Gastrocnemius medialis (tissue), 4 donors: ENCODE data around the gene SERPINA1. TPM values are rescaled to one million over a fixed set of nuclear protein-coding genes. Genes with fewer than 3 reads are reported as not detected.
A peak's percentile ranks its signal among the peaks of the same experiment; 100 is the strongest.
"Not testable (repeated sequence)": the region's sequence is repeated elsewhere in the genome, so short reads cannot be mapped to it uniquely, and the experiment has no call there.

Experiments used
- ATAC-seq, 2 donors: fragments of 150-250 bp; one replicate each; pipeline ENCODE4 v1.9.1; 2016
- DNase-seq, 2 donors: peaks; one replicate each; pipeline ENCODE4 v3.0.0-alpha.2; 2019
- H3K27ac ChIP-seq, 4 donors: fragments of 200-600 bp; sonication (generic); 1 replicate in 1 of 4; 2 replicates in 3 of 4; pipeline ENCODE4 v1.5.1; 2016 to 2018; ENCODE audit warnings: mild to moderate bottlenecking in 2 of 4, moderate library complexity in 1 of 4
- H3K27me3 ChIP-seq, 3 donors: fragments of 200-600 bp; sonication (generic) in 2 of 3; 1 replicate in 1 of 3; 2 replicates in 2 of 3; pipeline versions ENCODE4 v1.5.1 to v1.6.0; 2016 to 2019; ENCODE audit warnings: mild to moderate bottlenecking in 1 of 3, moderate library complexity in 1 of 3
- H3K36me3 ChIP-seq, 2 donors: fragments of 200-600 bp; sonication (generic) in 1 of 2; one replicate each; pipeline ENCODE4 v1.5.1; 2017 to 2018
- H3K4me1 ChIP-seq, 2 donors: fragments of 200-600 bp; sonication (generic) in 1 of 2; one replicate each; pipeline ENCODE4 v1.5.1; 2016 to 2017; ENCODE audit warnings: mild to moderate bottlenecking in 2 of 2
- H3K4me3 ChIP-seq, 4 donors: fragments of 200-600 bp; sonication (generic) in 3 of 4; 1 replicate in 1 of 4; 2 replicates in 3 of 4; pipeline ENCODE4 v1.5.1; 2016 to 2019; ENCODE audit warnings: mild to moderate bottlenecking in 2 of 4
- H3K9me3 ChIP-seq, 3 donors: fragments of 200-600 bp; sonication (generic) in 2 of 3; 1 replicate in 1 of 3; 2 replicates in 2 of 3; pipeline ENCODE4 v1.5.1; 2016 to 2019
- POLR2A ChIP-seq, 2 donors: fragments of 450-650 bp; IDR thresholded peaks; one replicate each; pipeline ENCODE4 v1.6.1; 2017; ENCODE audit warnings: antibody characterized with exemption in 2 of 2, mild to moderate bottlenecking in 2 of 2, moderate library complexity in 2 of 2
- in situ Hi-C, 4 donors: fragments of 200-750 bp; cut with MboI; loops; one replicate each; pipeline versions ENCODE4 v1.15.0 to v1.8.0; 2017; ENCODE audit warnings: low sequenced_read_pairs in 4 of 4
- intact Hi-C: fragments of 100-400 bp; cut with DNase I; formaldehyde crosslinking; loops from one replicate; pipeline ENCODE4 v1.15.1; 2023; ENCODE audit warnings: low total_unique reads
- total RNA-seq, 4 donors: library from RNA; depleted of rRNA; stranded (reverse); fragments of >200 nt; gene quantifications; one replicate each; pipeline versions ENCODE4 v1.1.0 to v1.2.3, GENCODE V29; 2016
- TF ChIP-seq, protein P1 (sequence below), 5 experiments: fragments of 450-650 bp in 3 of 5; fragments of 200-600 bp in 2 of 5; sonication (generic) in 2 of 5; IDR thresholded peaks in 4 of 5; conservative IDR thresholded peaks in 1 of 5; 1 replicate in 4 of 5; 2 replicates in 1 of 5; pipeline ENCODE4 v1.5.1; 2016 to 2019; ENCODE audit warnings: antibody characterized with exemption in 5 of 5, mild to moderate bottlenecking in 3 of 5, moderate library complexity in 3 of 5

Gene SERPINA1
- total RNA-seq, 4 donors from 2014 or later: 0.56 to 135 (median 29.2) TPM

DNA sequence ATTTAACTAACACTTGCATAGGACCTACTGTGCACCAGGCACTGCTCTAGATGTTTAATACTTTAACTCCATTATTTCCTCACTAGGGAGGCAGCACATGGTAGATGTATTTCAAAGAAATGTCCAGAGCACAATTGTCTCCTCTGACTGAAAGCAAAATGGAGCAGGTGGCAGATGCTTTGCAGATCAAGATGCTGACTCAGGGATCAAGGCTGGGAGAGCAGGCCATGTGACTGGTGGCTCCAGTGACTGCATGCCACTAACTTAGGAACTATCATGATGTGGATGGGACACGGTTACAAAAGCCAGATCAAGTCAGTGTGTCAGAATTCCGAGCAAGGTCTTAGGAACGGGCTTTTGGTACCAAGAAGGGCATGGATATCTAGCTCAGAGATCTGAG lies 36.0 kb upstream of the SERPINA1 start:
- H3K27ac ChIP-seq: no peak overlapping the region
- no peak overlapping the region for H3K4me3 ChIP-seq
- in situ Hi-C loops (no loop called here), intact Hi-C loops (no loop called here)
- no peaks in the 10 kb centered on the region for H3K9me3 ChIP-seq
- no peak for ATAC-seq
- H3K4me1 ChIP-seq: no peaks in the 10 kb centered on the region
- no peaks in the 10 kb centered on the region for H3K36me3 ChIP-seq
- no peaks in the 10 kb centered on the region for H3K27me3 ChIP-seq
- DNase-seq: no peak
- TF ChIP-seq, protein P1, sequence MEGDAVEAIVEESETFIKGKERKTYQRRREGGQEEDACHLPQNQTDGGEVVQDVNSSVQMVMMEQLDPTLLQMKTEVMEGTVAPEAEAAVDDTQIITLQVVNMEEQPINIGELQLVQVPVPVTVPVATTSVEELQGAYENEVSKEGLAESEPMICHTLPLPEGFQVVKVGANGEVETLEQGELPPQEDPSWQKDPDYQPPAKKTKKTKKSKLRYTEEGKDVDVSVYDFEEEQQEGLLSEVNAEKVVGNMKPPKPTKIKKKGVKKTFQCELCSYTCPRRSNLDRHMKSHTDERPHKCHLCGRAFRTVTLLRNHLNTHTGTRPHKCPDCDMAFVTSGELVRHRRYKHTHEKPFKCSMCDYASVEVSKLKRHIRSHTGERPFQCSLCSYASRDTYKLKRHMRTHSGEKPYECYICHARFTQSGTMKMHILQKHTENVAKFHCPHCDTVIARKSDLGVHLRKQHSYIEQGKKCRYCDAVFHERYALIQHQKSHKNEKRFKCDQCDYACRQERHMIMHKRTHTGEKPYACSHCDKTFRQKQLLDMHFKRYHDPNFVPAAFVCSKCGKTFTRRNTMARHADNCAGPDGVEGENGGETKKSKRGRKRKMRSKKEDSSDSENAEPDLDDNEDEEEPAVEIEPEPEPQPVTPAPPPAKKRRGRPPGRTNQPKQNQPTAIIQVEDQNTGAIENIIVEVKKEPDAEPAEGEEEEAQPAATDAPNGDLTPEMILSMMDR (IDR thresholded peaks at IDR 0.05 in 4 of 5, conservative IDR thresholded peaks at IDR 0.05 in 1 of 5): no peak

DNA sequence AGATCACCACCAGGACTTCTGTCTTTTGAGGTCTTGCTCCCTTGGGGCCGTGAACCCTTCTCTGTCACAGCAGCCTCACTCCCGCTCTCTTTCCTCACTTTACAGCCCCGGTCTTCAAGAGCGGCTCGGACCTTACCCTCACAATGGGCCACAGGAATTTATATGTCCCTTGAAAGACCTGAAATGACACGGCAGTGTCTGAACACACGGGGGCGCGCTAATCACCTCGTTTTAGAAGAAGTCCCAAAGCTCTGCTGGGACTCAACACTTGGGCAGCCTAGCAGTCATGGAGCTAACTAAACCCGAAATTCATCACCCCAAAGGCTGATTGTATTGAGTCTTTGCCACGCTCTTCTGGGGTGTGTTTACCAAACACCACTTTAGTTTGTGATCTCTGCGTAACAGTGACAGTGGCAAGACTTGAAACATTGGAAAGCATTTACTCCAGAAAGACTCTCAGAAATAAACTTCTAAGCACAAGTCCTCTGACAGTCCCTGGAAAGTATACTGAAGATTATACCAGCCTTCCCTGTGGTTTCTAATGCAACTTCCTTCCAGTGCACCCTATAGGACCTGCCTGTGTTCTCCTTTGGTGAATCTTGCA lies 35.2 kb upstream of the SERPINA1 start:
- intact Hi-C loops: no loop called here
- no peaks in the 10 kb centered on the region for H3K4me1 ChIP-seq
- H3K4me3 ChIP-seq: no peak overlapping the region
- ATAC-seq (no peak), DNase-seq (peak; percentile 6 to 34)
- H3K27me3 ChIP-seq: no peaks in the 10 kb centered on the region
- H3K9me3 ChIP-seq: no peaks in the 10 kb centered on the region
- in situ Hi-C loops: no loop called here
- no peaks in the 10 kb centered on the region for H3K36me3 ChIP-seq
- H3K27ac ChIP-seq: no peak overlapping the region
- TF ChIP-seq, protein P1 (IDR thresholded peaks at IDR 0.05 in 4 of 5, conservative IDR thresholded peaks at IDR 0.05 in 1 of 5): peak in 3 of 5 experiments; percentile 18 to 47 (median 46)
- TF ChIP-seq POLR2A (IDR thresholded peaks at IDR 0.05): no peak

DNA sequence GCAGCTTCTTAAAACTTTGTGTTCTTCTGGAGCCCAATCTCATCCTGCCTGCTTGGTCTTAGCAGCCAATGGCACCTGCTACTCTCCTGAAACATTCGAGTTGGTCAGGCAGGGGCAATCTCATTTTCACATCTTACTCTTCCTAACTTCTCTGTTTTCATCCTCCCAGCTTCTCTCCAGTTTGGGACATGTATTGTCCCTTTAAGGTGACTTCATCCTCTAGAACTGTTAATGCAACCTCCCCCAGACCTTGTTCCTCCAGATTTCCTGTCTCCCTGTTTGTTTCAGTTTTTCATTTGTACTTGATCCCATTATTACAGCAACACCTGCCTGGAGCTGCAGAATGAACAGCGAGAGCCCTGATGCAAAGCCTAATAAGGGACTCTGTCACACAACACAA lies 32.9 kb upstream of the SERPINA1 start:
- in situ Hi-C loops: no loop called here
- no peaks in the 10 kb centered on the region for H3K9me3 ChIP-seq
- DNase-seq: no peak
- no peak for TF ChIP-seq POLR2A (IDR thresholded peaks at IDR 0.05)
- TF ChIP-seq, protein P1 (IDR thresholded peaks at IDR 0.05 in 4 of 5, conservative IDR thresholded peaks at IDR 0.05 in 1 of 5): no peak
- ATAC-seq: no peak
- H3K4me3 ChIP-seq: no peak overlapping the region
- intact Hi-C loops: no loop called here
- no peak overlapping the region for H3K27ac ChIP-seq
- no peaks in the 10 kb centered on the region for H3K36me3 ChIP-seq
- no peaks in the 10 kb centered on the region for H3K27me3 ChIP-seq
- no peaks in the 10 kb centered on the region for H3K4me1 ChIP-seq

DNA sequence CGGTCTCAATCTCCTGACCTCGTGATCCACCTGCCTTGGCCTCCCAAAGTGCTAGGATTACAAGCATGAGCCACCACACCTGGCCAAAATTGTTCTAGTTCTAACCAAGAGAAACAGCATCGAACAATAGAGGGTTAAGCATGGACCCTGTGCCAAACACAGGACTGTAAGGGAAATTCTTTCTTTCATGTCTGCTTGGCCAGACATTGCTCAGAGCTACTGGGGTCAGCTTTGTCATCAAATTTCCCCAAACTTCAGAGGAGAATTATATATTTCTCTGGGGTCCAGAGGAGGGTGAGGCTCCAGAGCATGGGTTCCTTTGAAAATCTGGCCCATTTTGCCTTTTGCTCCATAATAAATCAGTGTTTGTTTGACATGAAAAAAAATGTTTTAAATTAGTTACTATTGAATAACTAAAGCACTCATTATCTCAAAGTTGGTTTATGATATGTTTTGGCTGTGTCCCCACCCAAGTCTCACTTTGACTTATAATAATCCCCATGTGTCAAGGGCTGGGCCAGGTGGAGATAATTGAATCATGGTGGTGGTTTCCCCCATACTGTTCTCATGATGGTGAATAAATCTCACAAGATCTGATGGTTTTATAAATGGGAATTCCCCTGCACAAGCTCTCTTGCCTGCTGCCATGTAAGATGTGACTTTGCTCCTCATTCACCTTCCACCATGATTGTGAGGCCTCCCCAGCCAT lies 29.2 kb upstream of the SERPINA1 start:
- H3K36me3 ChIP-seq, intact Hi-C loops, in situ Hi-C loops, H3K9me3 ChIP-seq, H3K27ac ChIP-seq, DNase-seq, ATAC-seq, H3K4me1 ChIP-seq, H3K27me3 ChIP-seq, H3K4me3 ChIP-seq: not testable (repeated sequence)

DNA sequence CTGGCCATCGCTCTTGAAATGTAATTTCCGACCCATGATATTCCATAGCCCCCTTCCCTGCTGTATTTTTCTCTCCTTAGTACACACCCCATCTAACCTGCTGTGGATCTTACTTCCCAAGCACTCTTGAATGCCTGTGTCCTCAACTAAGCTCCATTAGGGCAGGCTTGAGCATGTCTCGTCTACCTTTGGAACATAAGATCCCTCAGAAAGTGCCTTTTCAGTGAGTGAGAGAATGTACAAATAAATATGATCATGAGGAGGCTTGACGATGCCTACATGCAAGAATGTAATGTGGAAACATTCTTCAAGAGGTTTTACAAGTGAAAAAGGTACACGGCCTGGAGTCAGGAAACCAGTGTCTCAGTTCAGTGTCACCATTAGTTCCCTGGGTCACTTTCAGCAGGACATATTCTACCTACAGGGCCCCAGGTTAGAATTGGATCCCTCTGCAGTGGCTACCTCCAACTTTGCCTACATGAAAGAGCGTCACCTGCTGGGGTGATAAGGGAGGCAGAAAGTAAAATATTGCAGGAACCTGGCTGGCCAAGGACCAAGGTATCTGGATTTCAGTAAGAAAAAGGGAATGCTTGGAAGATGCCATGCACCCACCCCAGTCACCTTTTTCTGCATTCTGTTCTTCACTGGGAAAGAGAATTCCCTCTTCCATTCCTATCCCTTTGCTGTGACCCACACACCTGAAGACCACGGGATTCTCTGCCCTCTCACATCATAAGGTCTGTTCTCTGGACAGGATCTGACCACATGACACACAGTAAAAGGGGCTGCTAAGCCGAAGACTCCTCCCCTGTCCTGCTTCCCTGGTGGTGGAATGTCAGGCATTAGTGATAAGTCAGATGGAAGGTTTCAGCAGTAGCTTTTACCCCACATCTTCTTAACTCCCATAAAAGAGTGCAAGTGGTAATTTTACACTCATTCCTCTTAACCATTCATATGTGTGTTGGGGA lies 24.6 kb upstream of the SERPINA1 start:
- intact Hi-C loops: no loop called here

More for the DNA sequence above, 24.6 kb upstream of the SERPINA1 start:
- ATAC-seq: no peak
- no peaks in the 10 kb centered on the region for H3K27me3 ChIP-seq
- no peaks in the 10 kb centered on the region for H3K4me1 ChIP-seq
- H3K36me3 ChIP-seq: no peaks in the 10 kb centered on the region
- H3K9me3 ChIP-seq: no peaks in the 10 kb centered on the region
- H3K27ac ChIP-seq: no peak overlapping the region
- in situ Hi-C loops: no loop called here
- no peak for DNase-seq
- TF ChIP-seq, protein P1 (IDR thresholded peaks at IDR 0.05 in 4 of 5, conservative IDR thresholded peaks at IDR 0.05 in 1 of 5): no peak
- TF ChIP-seq POLR2A (IDR thresholded peaks at IDR 0.05): no peak
- H3K4me3 ChIP-seq: no peak overlapping the region
